ENCODE results near the gene FBXL4.

Gene FBXL4

DNA sequence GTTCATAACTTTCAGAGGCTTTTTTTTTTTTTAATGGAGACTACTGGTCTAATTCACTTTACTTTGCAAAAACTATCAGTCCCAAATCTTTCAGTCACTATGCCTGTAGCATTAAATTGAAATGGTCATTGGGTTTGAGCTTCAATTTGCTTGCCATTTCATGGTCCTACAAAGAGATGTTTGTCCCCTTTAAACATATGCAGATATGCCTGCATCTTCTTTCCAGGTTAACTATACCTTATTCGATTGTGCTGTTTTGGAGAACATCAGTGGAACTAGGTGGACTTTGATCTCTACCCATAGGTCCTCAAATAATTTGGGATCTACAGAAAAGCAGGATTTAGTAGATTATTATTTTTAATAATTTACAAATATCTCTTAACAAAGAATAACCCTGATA is 108.8 kb downstream of the FBXL4 start:
- DNase-seq (ENCODE audit: low read depth), result no peak

DNA sequence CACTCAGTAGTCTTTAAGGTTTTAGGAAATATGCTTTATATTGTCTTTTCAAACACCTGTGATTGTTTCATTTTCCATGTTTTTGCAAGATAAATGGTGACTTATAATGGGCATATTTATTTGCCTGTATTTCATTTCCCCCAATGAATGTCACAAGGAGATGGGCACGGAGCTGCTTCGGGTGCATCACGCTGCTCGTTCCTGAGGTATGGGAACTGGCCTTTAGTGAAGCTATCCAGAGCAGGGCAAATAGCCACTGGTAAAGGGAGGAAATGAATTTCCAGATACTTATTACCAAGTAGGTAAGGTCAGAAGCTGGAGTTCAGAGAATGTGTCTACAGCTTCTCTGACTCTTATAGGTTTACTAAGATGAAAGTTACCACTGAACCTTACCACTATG is 109.7 kb downstream of the FBXL4 start:
- DNase-seq (ENCODE audit: low read depth), result no peak

DNA sequence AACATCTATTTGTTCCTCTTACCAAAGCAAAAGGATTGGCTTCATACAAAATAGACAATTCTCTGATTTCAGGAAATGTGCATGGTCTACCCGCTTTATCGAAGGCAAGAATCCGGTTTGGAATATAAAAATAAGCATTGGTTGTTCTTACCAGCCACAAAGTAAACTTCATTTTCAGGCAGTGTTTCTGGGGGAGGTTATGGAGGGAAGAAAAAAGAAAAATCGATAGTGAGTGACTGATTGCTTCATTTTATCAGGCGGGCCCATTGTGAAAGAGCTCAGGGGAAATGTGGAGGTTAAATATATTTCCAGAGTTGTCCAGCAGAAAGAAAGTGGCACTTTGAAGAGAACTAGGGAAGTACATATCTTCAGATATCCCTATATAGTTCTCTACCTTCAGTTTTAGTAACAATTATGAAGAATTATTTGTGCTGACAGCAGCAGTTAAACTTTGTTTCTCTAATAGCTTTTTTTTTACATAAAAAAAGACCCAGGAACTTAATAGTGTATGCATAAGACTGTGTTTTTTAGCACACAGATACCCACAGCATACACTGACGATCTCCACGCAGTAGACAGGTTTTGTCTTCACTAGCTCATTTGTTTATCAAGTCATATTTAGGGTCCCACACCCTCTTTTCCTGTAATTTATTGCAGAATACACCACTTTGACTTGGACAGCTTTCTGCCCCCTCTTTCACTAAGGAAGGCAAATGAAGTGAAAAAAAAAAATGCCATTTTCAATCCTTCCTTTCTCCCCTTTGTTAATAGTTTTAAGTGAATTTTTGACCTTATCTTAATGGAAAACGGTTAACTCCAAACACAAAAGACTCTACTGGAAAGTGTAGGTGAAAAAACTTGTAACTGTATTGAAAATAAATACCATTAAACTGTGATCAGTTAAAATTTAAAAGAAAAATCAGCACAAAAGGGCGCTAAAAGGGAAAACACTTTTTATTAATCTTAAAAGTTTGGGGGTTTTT is 110.5 kb downstream of the FBXL4 start:
- DNase-seq (ENCODE audit: low read depth), result no peak

DNA sequence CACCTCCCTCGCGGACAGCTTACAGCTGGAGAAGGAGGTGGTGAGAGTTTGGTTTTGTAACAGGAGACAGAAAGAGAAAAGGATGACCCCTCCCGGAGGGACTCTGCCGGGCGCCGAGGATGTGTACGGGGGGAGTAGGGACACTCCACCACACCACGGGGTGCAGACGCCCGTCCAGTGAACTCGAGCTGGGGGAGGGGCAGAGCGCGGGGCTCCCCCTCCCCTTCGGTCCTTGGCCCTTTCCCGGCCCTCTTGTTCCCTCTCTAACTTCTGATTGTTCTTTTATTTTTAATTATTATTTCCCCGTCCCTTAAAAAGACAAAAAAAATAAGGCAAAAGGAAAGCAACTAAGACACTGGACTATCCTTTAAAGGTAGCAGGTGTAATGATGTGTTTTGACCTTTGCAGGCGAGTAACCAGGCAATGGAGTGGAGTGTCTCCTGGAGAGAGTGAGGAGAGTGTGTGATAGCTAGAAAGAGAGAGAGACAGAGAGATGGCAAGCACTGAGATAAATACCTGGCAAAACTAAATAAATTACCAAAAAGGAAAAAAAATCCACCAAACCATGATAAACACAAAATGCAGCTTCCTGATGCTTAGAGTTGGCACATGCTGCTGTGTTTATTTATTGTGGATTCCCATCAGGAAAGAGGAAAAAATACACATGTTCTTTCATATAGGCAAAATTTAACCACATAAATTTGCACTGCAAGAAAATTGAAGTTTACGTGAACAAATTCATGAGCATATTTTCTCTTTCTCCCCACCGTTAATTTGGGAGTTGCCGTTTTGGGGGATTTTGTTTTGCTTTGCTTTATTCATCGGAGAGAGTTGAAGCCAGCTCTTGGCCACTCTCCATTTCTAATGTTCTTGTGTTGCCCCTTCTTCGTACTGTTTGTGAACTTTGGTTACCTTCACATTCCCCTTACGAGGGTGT is 111.5 kb downstream of the FBXL4 start:
- DNase-seq (ENCODE audit: low read depth), result no peak

- no peak for DNase-seq (ENCODE audit: low read depth)
Measured at GRCh38 chr6:98835149-98836024, 112.4 kb downstream of the FBXL4 start.

DNA sequence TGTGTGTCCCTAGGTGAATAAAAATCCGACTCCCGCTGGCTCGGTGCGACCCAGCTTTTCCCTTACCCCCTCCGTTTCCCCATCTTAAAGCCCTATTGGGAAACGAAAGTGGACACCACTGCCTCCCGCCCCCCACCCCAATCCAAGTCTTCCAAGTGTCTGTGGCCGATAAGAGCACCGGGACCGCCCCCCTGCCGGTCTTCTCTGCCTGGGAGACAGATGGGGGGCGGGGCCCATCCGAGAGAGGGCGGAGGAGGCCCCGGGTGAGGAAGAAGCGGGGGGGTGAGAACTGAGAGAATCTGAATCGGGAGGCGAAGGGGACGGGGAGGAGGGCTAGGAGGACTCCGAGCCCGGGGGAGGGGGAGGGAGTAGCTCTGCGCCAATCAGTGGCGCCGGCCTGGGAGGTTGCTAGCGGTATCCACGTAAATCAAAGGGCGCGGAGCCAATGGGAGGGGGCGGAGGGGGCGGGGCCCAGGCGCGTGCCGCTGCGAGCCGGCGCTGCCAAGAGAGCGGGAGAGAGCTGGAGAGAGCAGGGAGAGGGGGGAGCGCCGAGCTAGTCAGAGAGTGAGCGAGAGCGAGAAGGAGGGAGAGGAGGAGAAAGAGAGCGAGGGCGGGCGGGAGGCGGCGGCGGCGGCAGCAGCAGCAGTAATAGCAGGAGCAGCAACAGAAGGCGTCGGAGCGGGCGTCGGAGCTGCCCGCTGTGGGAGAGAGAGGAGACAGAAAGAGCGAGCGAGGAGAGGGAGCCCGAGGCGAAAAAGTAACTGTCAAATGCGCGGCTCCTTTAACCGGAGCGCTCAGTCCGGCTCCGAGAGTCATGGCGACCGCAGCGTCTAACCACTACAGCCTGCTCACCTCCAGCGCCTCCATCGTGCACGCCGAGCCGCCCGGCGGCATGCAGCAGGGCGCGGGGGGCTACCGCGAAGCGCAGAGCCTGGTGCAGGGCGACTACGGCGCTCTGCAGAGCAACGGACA is 113.4 kb downstream of the FBXL4 start, which contains the start of gene POU3F2:
Gene POU3F2, plus strand, starts transcription at position 515 of the 972 bp plus-strand sequence. Its CDS starts 300 bp downstream, at position 815.
- peak; percentile 21 for DNase-seq (ENCODE audit: low read depth)

GRCh38 chr6:98833307-98834059 is 114.3 kb downstream of the FBXL4 start:
- peak; percentile 11 for DNase-seq (ENCODE audit: low read depth)

- DNase-seq (ENCODE audit: low read depth), result no peak
Measured at GRCh38 chr6:98833057-98833306, 114.8 kb downstream of the FBXL4 start.

DNA sequence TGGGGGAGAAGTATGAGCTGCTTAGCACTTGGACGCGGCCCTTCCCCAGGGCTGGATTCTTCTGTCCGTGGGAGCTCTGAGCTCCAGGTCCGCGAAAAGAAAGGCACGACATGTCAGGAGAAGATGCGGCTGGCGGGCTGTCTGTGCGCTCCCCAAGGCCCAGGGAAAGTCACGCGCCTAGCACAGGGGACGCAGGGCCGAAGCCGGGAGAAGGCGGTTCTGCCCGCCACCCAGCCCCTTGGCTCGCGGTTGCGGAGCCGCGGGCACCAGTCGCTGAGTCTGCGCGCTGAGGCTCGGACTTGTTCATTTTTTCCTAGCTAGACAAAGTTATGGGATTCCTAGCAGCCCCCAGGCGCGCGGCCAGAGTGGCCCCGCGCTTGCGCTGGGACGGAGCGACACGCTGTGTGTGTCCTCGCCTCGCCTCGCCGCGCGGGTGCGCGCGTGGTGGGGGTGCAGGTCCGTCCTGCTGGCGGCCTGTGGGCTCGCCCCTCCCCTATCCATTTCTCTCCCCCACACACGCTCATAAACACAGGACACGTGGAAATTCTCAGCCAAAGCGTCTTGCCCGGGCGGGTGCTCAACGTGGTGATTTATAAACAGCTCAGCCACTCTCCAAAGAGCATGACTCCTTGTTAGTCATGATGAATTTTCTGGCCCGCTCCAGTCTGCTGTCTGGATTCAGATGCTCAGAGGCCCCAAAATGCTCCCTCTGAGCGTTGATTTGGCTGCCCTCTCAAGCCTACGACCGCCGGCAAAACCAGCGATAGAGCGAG is 115.3 kb downstream of the FBXL4 start:
- DNase-seq (ENCODE audit: low read depth), result peak; percentile 24

GRCh38 chr6:98831959-98832283 is 115.8 kb downstream of the FBXL4 start:
- DNase-seq (ENCODE audit: low read depth), result no peak

DNA sequence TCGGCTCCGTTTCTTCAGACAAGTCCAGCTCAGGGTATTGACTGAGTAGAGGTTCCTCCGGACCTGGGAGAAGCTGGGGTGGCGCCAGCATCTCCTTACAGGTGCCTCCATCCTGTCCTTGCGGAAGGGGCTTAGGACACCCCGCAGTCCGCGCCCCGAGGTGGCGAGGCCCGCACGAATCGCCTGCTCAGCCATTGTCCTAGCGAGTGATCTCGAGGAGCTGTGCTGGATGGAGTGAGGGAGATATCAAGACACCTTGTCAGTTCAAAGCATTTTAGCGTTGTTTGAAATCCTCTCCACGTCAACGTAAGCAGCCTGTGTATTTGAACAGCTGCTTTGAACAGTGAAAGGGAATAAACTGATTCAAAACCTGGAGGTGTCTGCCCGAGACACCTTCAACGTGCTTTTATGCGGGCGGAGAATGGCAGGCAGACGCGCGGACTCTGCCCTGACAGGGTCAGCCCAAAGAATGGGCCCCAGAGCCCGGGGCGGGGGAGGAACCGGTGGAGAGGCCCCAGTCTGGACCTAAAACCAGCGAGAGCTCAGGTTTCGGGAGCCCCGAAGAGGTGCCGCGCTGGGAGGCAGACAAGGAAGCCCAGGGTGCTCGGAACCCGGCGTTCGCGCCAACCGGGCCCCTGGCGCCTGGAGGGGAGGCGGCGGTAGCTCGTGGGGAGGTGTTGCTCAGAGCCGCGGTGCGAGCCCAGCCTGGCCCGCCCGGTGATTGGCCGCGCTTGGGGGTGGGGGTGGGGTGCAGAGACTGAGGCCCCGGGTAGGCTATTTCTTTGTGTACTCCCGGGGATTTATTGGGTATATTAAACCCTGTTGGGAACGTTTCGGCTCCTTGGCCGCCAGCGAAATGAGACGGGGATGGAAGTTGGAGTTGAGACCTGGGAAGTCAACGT is 116.4 kb downstream of the FBXL4 start:
- no peak for DNase-seq (ENCODE audit: low read depth)

GRCh38 chr6:98830146-98830545 is 117.6 kb downstream of the FBXL4 start:
- no peak for DNase-seq (ENCODE audit: low read depth)

DNA sequence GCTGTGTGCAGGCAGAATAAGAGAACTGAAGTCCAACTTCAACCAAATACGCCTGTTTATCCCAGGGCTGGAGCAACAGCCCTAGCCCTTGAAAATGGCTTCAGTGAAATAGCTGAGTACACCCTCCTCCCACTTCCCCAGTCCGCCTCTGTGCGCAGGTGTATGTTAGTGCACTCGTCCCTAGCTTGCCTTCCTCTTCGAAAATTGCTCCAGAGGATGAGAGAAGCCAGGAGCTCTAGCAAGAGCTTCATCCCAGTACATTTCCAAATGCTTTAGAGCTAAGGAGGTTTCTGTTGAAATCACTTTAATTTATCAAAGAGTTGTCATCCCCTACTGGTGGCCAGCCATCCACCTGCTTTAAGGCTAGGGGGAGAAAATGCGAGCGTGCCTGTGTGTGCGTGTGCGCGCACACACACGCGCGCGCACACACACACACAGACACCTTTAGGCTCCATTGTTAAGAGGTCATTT is 118.8 kb downstream of the FBXL4 start:
- DNase-seq (ENCODE audit: low read depth), result no peak

- DNase-seq (ENCODE audit: low read depth), result no peak
Measured at GRCh38 chr6:98828211-98828788, 119.4 kb downstream of the FBXL4 start.

GRCh38 chr6:98827295-98828159 is 120.2 kb downstream of the FBXL4 start:
- DNase-seq (ENCODE audit: low read depth), result no peak

GRCh38 chr6:98825600-98826230 is 122.0 kb downstream of the FBXL4 start:
- no peak for DNase-seq (ENCODE audit: low read depth)

All from fibroblast of gingiva (primary cell).